ENCODE results near the gene LHFPL6.

GRCh38 chr13:39515224-39515714, 87.7 kb downstream of the LHFPL6 start:
- TF ChIP-seq EZH2 (IDR thresholded peaks at IDR 0.05; ENCODE audit: insufficient read depth, poor library complexity, severe bottlenecking) (no peak), EZH2phosphoT487 (IDR thresholded peaks at IDR 0.05; ENCODE audit: insufficient read depth, low read depth) (no peak)

All from GM23248 (cell line).